ENCODE data around the gene THSD8.

THSD8 gene

DNA sequence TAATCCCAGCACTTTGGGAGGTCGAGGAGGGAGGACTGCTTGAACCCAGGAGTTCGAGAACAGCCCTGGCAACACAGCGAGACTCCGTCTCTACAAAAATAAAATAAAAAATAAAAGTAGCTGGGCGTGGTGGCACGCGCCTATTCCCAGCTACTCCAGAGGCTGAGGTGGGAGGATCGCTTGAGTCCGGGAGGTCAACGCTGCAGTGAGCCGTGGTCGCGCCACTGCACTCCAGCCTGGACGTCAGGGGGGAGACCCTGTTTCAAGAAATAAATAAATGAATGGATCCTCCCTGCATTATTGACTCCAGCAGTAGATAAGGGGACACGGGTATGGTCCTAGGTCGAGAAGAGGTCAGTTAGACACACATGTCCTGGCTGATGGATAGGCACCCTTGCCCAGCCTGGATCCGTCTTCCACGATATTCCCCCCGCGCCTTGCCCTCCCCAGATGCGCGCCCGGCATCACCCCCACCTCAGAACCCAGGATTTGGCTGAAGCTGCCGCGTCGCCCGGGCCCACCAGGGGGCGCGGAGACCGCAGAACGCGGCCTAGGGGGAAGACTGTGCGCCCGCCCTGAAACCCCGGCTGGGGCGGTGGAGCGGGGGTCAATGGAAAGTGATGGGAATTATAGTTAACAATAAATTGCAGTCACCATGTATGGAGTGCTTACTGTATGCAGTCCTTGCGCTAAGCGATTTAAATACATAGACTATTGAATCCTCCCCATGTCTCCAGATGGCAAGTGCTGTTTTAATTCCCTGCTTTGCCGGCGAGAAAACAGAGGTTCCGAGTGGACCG lies 24.5 kb upstream of the THSD8 start:
- H4K8ac ChIP-seq (ENCODE audit: low read depth, low read length), result no peak overlapping the region
- H3K4me3 ChIP-seq (ENCODE audit: low read length in 2 of 2), result peak overlapping the region; percentile 61 to 81
- peaks cover 0 to 3% (median 0%) of the 10 kb centered on the region in 3 experiments for H3K27me3 ChIP-seq (ENCODE audit: control insufficient read depth in 3 of 3, insufficient read depth in 3 of 3, low read depth in 1 of 3, low read length in 3 of 3)
- H3K14ac ChIP-seq (ENCODE audit: low read length), result no peak overlapping the region
- H2BK12ac ChIP-seq (ENCODE audit: low read length), result peak overlapping the region; percentile 24
- H3K23ac ChIP-seq (ENCODE audit: low read depth, low read length, poor library complexity), result no peak overlapping the region
- no CpG with 5 or more reads among the region's 43 CpGs for WGBS, 2 donors (ENCODE audit: extremely low coverage in 2 of 2, insufficient read length in 2 of 2, insufficient replicate concordance in 1 of 2)
- H3K4me1 ChIP-seq (ENCODE audit: control insufficient read depth in 2 of 2, insufficient read depth in 1 of 2, low read depth in 1 of 2, low read length in 2 of 2), result peaks cover 19 to 21% of the 10 kb centered on the region in 2 donors
- peak overlapping the region; percentile 68 for H2AK5ac ChIP-seq (ENCODE audit: low read depth, low read length)
- H3K4me2 ChIP-seq (ENCODE audit: insufficient read depth, low read length, poor library complexity, severe bottlenecking), result peak overlapping the region; percentile 97
- peak overlapping the region; percentile 94 for H2AFZ ChIP-seq (ENCODE audit: low read length)
- H3K4ac ChIP-seq (ENCODE audit: low read length), result no peak overlapping the region
- no peaks in the 10 kb centered on the region for H3K79me1 ChIP-seq (ENCODE audit: low read depth, low read length)
- peak overlapping the region; percentile 21 for H2BK15ac ChIP-seq (ENCODE audit: low read length)
- H3K27ac ChIP-seq (replicated peaks; ENCODE audit: low read length), result no peak overlapping the region
- H3K9ac ChIP-seq (ENCODE audit: low read depth, low read length, poor library complexity), result no peak overlapping the region
- peak overlapping the region; percentile 27 for H3K18ac ChIP-seq (ENCODE audit: low read length)
- peak overlapping the region; percentile 24 for H2BK5ac ChIP-seq (ENCODE audit: low read length)
- DNase-seq (ENCODE audit: low spot score), result no peak
- peaks cover 0 to 2% of the 10 kb centered on the region in 2 donors for H3K9me3 ChIP-seq (replicated peaks in 1 of 2; ENCODE audit: control insufficient read depth in 2 of 2, insufficient read depth in 1 of 2, low read depth in 1 of 2, low read length in 2 of 2)
- peaks cover 0 to 2% of the 10 kb centered on the region in 2 donors for H3K36me3 ChIP-seq (replicated peaks in 1 of 2; ENCODE audit: control insufficient read depth in 2 of 2, insufficient read depth in 2 of 2, low read length in 2 of 2)
- no peak overlapping the region for H2BK120ac ChIP-seq (ENCODE audit: low read depth, low read length)
- no peak overlapping the region for H4K91ac ChIP-seq (ENCODE audit: low read depth, low read length, poor library complexity)

DNA sequence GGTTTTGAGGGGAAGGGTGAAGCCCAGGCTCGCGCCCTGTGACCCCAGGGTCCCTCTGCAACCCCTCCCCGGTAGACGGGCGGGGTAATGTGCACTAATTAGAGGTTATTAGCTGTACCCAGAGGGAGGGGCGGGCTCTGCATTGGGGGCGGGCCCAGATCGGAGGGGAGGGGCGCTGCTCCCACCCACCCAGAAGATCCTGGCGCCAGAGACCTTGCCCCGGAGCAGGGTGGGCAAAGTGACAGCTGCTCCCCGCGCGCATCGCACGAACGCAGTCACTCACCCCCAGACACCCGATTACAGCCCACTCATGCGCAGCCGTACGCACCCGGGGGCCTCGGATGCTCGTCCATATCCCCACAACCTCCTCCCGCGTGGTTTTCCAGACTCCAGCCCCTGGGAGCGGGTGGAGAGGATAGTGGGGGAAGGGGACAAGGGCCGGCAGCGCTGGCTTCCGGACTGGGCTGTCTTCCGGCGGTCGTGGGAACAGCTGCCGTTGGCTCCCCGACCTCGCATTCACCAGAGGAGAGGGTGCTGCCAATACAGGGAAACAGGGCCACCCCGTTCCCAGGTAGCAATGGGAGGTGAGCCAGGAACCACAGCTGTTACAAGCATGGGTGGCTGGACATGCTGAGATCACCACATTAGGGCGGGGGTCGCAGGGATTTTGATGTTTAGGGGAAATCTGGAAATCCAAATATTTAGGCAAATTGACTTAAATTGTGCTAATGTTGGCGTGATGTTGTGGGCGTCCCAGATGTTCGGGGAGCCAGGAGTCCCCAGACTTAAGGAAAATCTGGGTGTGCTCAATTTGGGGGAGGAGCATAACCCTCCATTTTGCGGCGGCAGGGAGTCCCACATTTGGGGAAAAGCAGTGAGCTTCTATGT lies 23.6 kb upstream of the THSD8 start:
- peaks cover 21 to 24% of the 10 kb centered on the region in 2 donors for H3K4me1 ChIP-seq (ENCODE audit: control insufficient read depth in 2 of 2, insufficient read depth in 1 of 2, low read depth in 1 of 2, low read length in 2 of 2)
- peak overlapping the region; percentile 92 for H3K18ac ChIP-seq (ENCODE audit: low read length)
- no peak overlapping the region for H4K8ac ChIP-seq (ENCODE audit: low read depth, low read length)
- H3K79me1 ChIP-seq (ENCODE audit: low read depth, low read length), result no peaks in the 10 kb centered on the region
- H3K27me3 ChIP-seq (ENCODE audit: control insufficient read depth in 3 of 3, insufficient read depth in 3 of 3, low read depth in 1 of 3, low read length in 3 of 3), result peaks cover 0 to 3% (median 0%) of the 10 kb centered on the region in 3 experiments
- H3K36me3 ChIP-seq (replicated peaks in 1 of 2; ENCODE audit: control insufficient read depth in 2 of 2, insufficient read depth in 2 of 2, low read length in 2 of 2), result peaks cover 0 to 2% of the 10 kb centered on the region in 2 donors
- H3K4ac ChIP-seq (ENCODE audit: low read length), result no peak overlapping the region
- no peak overlapping the region for H2BK12ac ChIP-seq (ENCODE audit: low read length)
- peak overlapping the region; percentile 93 for H3K23ac ChIP-seq (ENCODE audit: low read depth, low read length, poor library complexity)
- no peak overlapping the region for H3K27ac ChIP-seq (replicated peaks; ENCODE audit: low read length)
- H2AK5ac ChIP-seq (ENCODE audit: low read depth, low read length), result peak overlapping the region; percentile 43
- H2BK120ac ChIP-seq (ENCODE audit: low read depth, low read length), result no peak overlapping the region
- H3K9me3 ChIP-seq (replicated peaks in 1 of 2; ENCODE audit: control insufficient read depth in 2 of 2, insufficient read depth in 1 of 2, low read depth in 1 of 2, low read length in 2 of 2), result peaks cover 0 to 2% of the 10 kb centered on the region in 2 donors
- H3K9ac ChIP-seq (ENCODE audit: low read depth, low read length, poor library complexity), result peak overlapping the region; percentile 84
- H2BK5ac ChIP-seq (ENCODE audit: low read length), result peak overlapping the region; percentile 24
- DNase-seq (ENCODE audit: low spot score), result no peak
- H2BK15ac ChIP-seq (ENCODE audit: low read length), result peak overlapping the region; percentile 93
- peak overlapping the region; percentile 94 for H2AFZ ChIP-seq (ENCODE audit: low read length)
- peak overlapping the region; percentile 61 to 81 for H3K4me3 ChIP-seq (ENCODE audit: low read length in 2 of 2)
- H3K4me2 ChIP-seq (ENCODE audit: insufficient read depth, low read length, poor library complexity, severe bottlenecking), result peak overlapping the region; percentile 97
- peak overlapping the region; percentile 75 for H3K14ac ChIP-seq (ENCODE audit: low read length)
- H4K91ac ChIP-seq (ENCODE audit: low read depth, low read length, poor library complexity), result no peak overlapping the region
- WGBS, 2 donors (ENCODE audit: extremely low coverage in 2 of 2, insufficient read length in 2 of 2, insufficient replicate concordance in 1 of 2), result no CpG with 5 or more reads among the region's 44 CpGs

DNA sequence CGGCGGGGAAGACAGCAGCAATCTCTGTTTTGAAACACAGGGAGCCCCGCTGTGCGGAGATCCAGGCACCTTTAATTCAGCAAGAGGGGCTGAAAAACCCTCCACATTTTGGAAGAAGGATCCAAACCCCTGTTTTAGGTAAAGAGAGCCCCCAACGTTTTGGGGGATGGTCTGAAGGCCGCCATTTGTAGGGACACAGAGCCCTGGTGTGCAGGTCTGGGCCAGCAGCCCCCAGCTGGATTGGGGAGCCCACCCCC lies 23.0 kb upstream of the THSD8 start:
- Histone ChIP-seq H3K23ac (ENCODE audit: low read depth, low read length, poor library complexity) (peak overlapping the region; percentile 81), H2AFZ (ENCODE audit: low read length) (peak overlapping the region; percentile 94), H3K4ac (ENCODE audit: low read length) (no peak overlapping the region), H4K8ac (ENCODE audit: low read depth, low read length) (no peak overlapping the region), H3K9ac (ENCODE audit: low read depth, low read length, poor library complexity) (no peak overlapping the region), H3K18ac (ENCODE audit: low read length) (peak overlapping the region; percentile 80), H3K14ac (ENCODE audit: low read length) (peak overlapping the region; percentile 47), H4K91ac (ENCODE audit: low read depth, low read length, poor library complexity) (no peak overlapping the region), H3K4me3 (ENCODE audit: low read length in 2 of 2) (peak overlapping the region in 1 of 2 donors; percentile 61), H3K27ac (replicated peaks; ENCODE audit: low read length) (no peak overlapping the region), H2BK120ac (ENCODE audit: low read depth, low read length) (no peak overlapping the region), H3K27me3 (ENCODE audit: control insufficient read depth in 3 of 3, insufficient read depth in 3 of 3, low read depth in 1 of 3, low read length in 3 of 3) (peaks cover 0 to 3% (median 0%) of the 10 kb centered on the region in 3 experiments), H3K4me2 (ENCODE audit: insufficient read depth, low read length, poor library complexity, severe bottlenecking) (peak overlapping the region; percentile 97), H2BK5ac (ENCODE audit: low read length) (no peak overlapping the region), H2BK15ac (ENCODE audit: low read length) (peak overlapping the region; percentile 45), H3K9me3 (replicated peaks in 1 of 2; ENCODE audit: control insufficient read depth in 2 of 2, insufficient read depth in 1 of 2, low read depth in 1 of 2, low read length in 2 of 2) (peaks cover 0 to 2% of the 10 kb centered on the region in 2 donors), H3K79me1 (ENCODE audit: low read depth, low read length) (no peaks in the 10 kb centered on the region), H2AK5ac (ENCODE audit: low read depth, low read length) (no peak overlapping the region), H2BK12ac (ENCODE audit: low read length) (no peak overlapping the region), H3K36me3 (replicated peaks in 1 of 2; ENCODE audit: control insufficient read depth in 2 of 2, insufficient read depth in 2 of 2, low read length in 2 of 2) (peaks cover 0 to 2% of the 10 kb centered on the region in 2 donors), H3K4me1 (ENCODE audit: control insufficient read depth in 2 of 2, insufficient read depth in 1 of 2, low read depth in 1 of 2, low read length in 2 of 2) (peaks cover 26 to 29% of the 10 kb centered on the region in 2 donors)
- WGBS, 2 donors (ENCODE audit: extremely low coverage in 2 of 2, insufficient read length in 2 of 2, insufficient replicate concordance in 1 of 2), result no CpG with 5 or more reads among the region's 6 CpGs
- no peak for DNase-seq (ENCODE audit: low spot score)

Measured in neuronal stem cell (in vitro differentiated cells).